Activated CD4-positive, alpha-beta memory T cell treated with anti-CD3 and anti-CD28 coated beads, Interleukin-2, amount 10 ng/mL, durations not matched to agents 7 days and 5 days (primary cell): ENCODE data around the gene XCL1. TPM values are rescaled to one million over a fixed set of nuclear protein-coding genes. Genes with fewer than 3 reads are reported as not detected.
"Not testable (repeated sequence)": the region's sequence is repeated elsewhere in the genome, so short reads cannot be mapped to it uniquely, and the experiment has no call there.

Experiments used
- CTCF ChIA-PET: fragments of 350-600 bp; sonication (Branson Sonifier 250); formaldehyde crosslinking; loops from one replicate; lab custom pipeline; 2021; ENCODE audit warnings: antibody characterized with exemption, inconsistent platforms; lab: Charles Lee
- POLR2A ChIA-PET: fragments of 350-600 bp; sonication (Branson Sonifier 250); formaldehyde crosslinking; loops from one replicate; lab custom pipeline; 2021; ENCODE audit warnings: antibody characterized with exemption; lab: Charles Lee
- DNase-seq: peaks from one replicate; pipeline ENCODE4 v3.0.0-alpha.2; 2020
- H3K27ac Mint-ChIP-seq: one replicate; pipeline ENCODE4 v1.8.0; 2021; ENCODE audit warnings: mild to moderate bottlenecking, mixed read lengths
- H3K27me3 Mint-ChIP-seq: one replicate; pipeline ENCODE4 v1.8.0; 2021; ENCODE audit warnings: mixed read lengths
- H3K36me3 Mint-ChIP-seq: one replicate; pipeline ENCODE4 v1.8.0; 2021; ENCODE audit warnings: low read depth, mixed read lengths
- H3K4me1 Mint-ChIP-seq: one replicate; pipeline ENCODE4 v1.8.0; 2021; ENCODE audit warnings: mixed read lengths
- H3K4me3 Mint-ChIP-seq: one replicate; pipeline ENCODE4 v1.8.0; 2021; ENCODE audit warnings: mild to moderate bottlenecking, mixed read lengths
- H3K9me3 Mint-ChIP-seq: one replicate; pipeline ENCODE4 v1.8.0; 2021; ENCODE audit warnings: mixed read lengths
- total RNA-seq, 2 experiments: library from RNA; stranded (reverse); gene quantifications; one replicate each; pipeline ENCODE4 v1.2.3, GENCODE V29; 2021

Gene XCL1
- total RNA-seq, 2 experiments from 2014 or later, result 0.33 TPM; not detected in 1

DNA sequence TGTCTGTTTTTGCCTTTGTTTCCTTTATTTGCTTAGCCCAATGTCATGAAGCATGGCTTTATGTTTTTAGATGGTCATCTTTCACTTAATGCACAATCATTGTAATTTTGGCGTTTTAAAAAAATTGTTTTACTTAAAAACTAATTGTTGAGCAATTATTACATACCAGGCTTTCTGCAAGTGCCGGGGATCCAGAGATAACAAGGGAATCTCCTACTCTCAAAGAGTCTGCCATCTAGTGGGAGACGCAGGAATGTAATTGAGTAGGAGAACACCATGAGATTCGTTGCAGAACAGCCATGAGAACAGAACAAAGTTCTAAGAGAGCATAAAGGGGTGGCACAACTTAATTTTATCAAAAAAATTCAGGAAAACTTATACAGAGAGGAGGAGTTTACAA lies 2.2 kb upstream of the XCL1 start:
- H3K36me3 Mint-ChIP-seq, POLR2A ChIA-PET, H3K9me3 Mint-ChIP-seq, H3K4me3 Mint-ChIP-seq, CTCF ChIA-PET, H3K27ac Mint-ChIP-seq: not testable (repeated sequence)
- peak; percentile 21 for DNase-seq
- Mint-ChIP-seq H3K4me1 (peaks cover 27% of the 10 kb centered on the region), H3K27me3 (peaks cover 16% of the 10 kb centered on the region)

DNA sequence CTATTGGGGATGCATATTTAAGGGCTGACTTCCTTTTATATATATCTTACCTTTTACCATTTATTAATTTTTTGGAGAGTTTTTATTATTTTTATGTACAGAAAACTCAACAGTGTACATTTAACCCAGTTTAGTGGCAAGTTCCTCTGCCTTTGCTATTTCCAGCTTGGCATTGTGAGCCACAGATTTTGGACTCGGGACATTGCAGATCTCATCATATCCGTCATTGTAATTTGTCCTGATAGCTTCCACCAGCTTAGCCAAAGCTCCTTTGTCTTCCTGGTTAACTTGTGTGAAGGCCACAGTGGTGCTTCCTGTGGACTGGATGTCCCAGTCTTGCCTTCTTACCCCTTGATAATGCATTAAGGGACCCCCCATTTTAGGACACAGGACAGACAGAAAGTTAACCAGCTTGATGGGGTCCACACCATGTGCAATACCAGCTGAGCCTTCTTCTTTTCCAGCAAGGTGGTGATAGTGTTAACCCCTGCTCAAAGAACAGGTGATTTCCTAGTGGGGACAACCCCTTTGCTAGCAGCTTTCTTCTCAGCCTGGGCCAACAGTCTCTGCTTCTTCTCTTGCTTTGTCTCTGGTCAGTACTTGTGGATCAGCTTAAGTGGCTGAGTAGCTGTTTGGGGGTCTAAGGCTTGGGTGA lies 2.3 kb downstream of the XCL1 start:
- peaks cover 14% of the 10 kb centered on the region for H3K4me1 Mint-ChIP-seq
- H3K27me3 Mint-ChIP-seq, H3K27ac Mint-ChIP-seq, H3K4me3 Mint-ChIP-seq, DNase-seq, POLR2A ChIA-PET, H3K36me3 Mint-ChIP-seq, H3K9me3 Mint-ChIP-seq: not testable (repeated sequence)
- CTCF ChIA-PET, result interaction anchor here (0.7 to 2.1 kb wide), 3 partner anchors 25 to 236 kb away, joined by 4 to 12 read pairs (median 8); no protein-coding TSS in a partner anchor

- H3K4me3 Mint-ChIP-seq, H3K36me3 Mint-ChIP-seq, DNase-seq, H3K27ac Mint-ChIP-seq, H3K27me3 Mint-ChIP-seq, H3K9me3 Mint-ChIP-seq, POLR2A ChIA-PET, H3K4me1 Mint-ChIP-seq, CTCF ChIA-PET: not testable (repeated sequence)
These were observed 3.9 kb downstream of the XCL1 start for GRCh38 chr1:168580290-168580689.

- H3K4me1 Mint-ChIP-seq, DNase-seq, H3K27ac Mint-ChIP-seq, H3K9me3 Mint-ChIP-seq, CTCF ChIA-PET, POLR2A ChIA-PET, H3K27me3 Mint-ChIP-seq, H3K36me3 Mint-ChIP-seq, H3K4me3 Mint-ChIP-seq: not testable (repeated sequence)
These were observed 4.6 kb downstream of the XCL1 start for GRCh38 chr1:168580991-168581390.

- Mint-ChIP-seq H3K4me3 (no peak overlapping the region), H3K27me3 (no peaks in the 10 kb centered on the region), H3K27ac (no peak overlapping the region), H3K36me3 (no peaks in the 10 kb centered on the region), H3K4me1 (no peaks in the 10 kb centered on the region), H3K9me3 (no peaks in the 10 kb centered on the region)
- ChIA-PET CTCF (no interaction called here), POLR2A (no interaction called here)
- DNase-seq, result no peak
These were observed 5.6 kb downstream of the XCL1 start for GRCh38 chr1:168581817-168582572.

GRCh38 chr1:168582688-168583336 lies 6.4 kb downstream of the XCL1 start:
- ChIA-PET CTCF (interaction anchor here (1.1 kb wide), 1 partner anchor 240 kb away, joined by 3 read pairs; no protein-coding TSS in a partner anchor), POLR2A (no interaction called here)
- DNase-seq, result no peak
- Mint-ChIP-seq H3K4me1 (no peaks in the 10 kb centered on the region), H3K36me3 (no peaks in the 10 kb centered on the region), H3K9me3 (peaks cover 4% of the 10 kb centered on the region), H3K27me3 (no peaks in the 10 kb centered on the region), H3K27ac (no peak overlapping the region), H3K4me3 (no peak overlapping the region)

DNA sequence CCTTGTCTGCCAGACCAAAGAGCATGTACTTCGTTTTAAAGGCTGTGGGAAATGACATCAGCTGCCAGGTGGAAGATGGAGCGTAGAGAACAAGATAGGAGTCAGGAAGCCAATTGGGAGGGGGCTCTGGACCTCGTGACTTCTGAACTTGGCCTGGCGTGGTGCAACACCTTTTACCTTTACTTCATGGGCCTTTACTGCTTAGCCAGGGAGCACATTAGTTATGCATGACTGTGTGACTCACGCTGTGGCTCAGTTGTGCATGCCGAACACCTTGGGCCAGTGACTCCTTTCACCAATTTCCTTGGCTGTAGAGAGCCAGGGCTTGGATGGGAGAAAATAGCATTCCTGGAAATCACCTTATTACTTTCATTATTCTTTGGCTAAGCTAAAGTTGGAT lies 7.2 kb downstream of the XCL1 start:
- H3K27me3 Mint-ChIP-seq, result no peaks in the 10 kb centered on the region
- ChIA-PET POLR2A (no interaction called here), CTCF (interaction anchor here (1.1 kb wide), 1 partner anchor 241 kb away, joined by 3 read pairs; no protein-coding TSS in a partner anchor)
- H3K27ac Mint-ChIP-seq, result no peak overlapping the region
- H3K9me3 Mint-ChIP-seq, result peaks cover 4% of the 10 kb centered on the region
- no peaks in the 10 kb centered on the region for H3K36me3 Mint-ChIP-seq
- H3K4me1 Mint-ChIP-seq, result no peaks in the 10 kb centered on the region
- no peak for DNase-seq
- H3K4me3 Mint-ChIP-seq, result no peak overlapping the region

DNA sequence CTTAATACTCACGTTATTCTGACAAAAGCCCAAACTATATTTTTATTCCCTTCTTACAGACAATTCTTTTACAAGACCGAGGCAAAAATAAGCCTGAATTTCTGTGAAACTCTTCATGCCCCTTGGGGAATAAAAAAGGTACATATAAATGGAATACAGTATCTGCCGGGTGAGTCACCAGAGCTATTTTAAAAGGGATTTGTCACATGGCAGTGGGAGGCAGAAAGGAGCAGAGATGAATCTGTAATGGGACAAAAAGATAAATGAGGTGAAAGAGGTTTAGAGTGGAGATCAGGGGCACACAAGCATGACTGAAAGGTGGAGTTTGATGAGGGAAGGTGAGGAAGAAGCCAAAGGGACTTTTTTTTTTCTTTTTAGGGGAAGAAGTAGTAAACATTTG lies 8.8 kb downstream of the XCL1 start:
- Mint-ChIP-seq H3K36me3 (no peaks in the 10 kb centered on the region), H3K27me3 (peaks cover 2% of the 10 kb centered on the region), H3K4me3 (no peak overlapping the region), H3K9me3 (peaks cover 4% of the 10 kb centered on the region), H3K27ac (no peak overlapping the region), H3K4me1 (no peaks in the 10 kb centered on the region)
- POLR2A ChIA-PET, result no interaction called here
- CTCF ChIA-PET, result no interaction called here
- DNase-seq, result no peak

DNA sequence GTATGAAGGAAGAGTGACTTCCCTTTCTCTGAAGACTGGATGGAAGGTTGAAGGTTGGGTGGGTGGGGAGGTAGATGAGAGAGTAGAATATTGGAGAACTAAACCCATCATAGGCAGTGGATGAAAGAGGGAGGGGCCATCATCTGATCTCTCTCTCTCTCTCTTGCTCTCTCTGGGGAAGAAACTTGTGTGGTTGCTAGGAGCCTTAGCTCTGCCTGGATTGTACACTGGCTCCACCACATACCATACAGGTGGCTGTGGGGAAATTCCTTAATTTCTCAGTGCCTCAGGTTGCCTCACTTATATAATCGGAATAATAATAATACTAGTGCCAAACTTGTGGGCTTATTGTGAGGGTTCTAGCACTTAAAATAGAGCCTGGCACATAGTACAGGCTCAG lies 9.5 kb downstream of the XCL1 start:
- Mint-ChIP-seq H3K27ac (no peak overlapping the region), H3K36me3 (no peaks in the 10 kb centered on the region), H3K4me3 (no peak overlapping the region), H3K27me3 (peaks cover 2% of the 10 kb centered on the region), H3K9me3 (peaks cover 4% of the 10 kb centered on the region), H3K4me1 (no peaks in the 10 kb centered on the region)
- no peak for DNase-seq
- POLR2A ChIA-PET, result no interaction called here
- CTCF ChIA-PET, result interaction anchor here (0.9 kb wide), 1 partner anchor 17 kb away, joined by 3 read pairs; no protein-coding TSS in a partner anchor

- H3K4me3 Mint-ChIP-seq, result no peak overlapping the region
- DNase-seq, result no peak
- H3K27me3 Mint-ChIP-seq, result peaks cover 2% of the 10 kb centered on the region
- H3K4me1 Mint-ChIP-seq, result no peaks in the 10 kb centered on the region
- CTCF ChIA-PET, result no interaction called here
- POLR2A ChIA-PET, result no interaction called here
- no peak overlapping the region for H3K27ac Mint-ChIP-seq
- no peaks in the 10 kb centered on the region for H3K36me3 Mint-ChIP-seq
- peaks cover 4% of the 10 kb centered on the region for H3K9me3 Mint-ChIP-seq
These were observed 12.8 kb downstream of the XCL1 start for GRCh38 chr1:168589167-168589566.

GRCh38 chr1:168591066-168591465 lies 14.7 kb downstream of the XCL1 start:
- Mint-ChIP-seq H3K4me1 (no peaks in the 10 kb centered on the region), H3K36me3 (no peaks in the 10 kb centered on the region), H3K4me3 (no peak overlapping the region), H3K27ac (no peak overlapping the region), H3K27me3 (peaks cover 2% of the 10 kb centered on the region), H3K9me3 (peaks cover 4% of the 10 kb centered on the region)
- POLR2A ChIA-PET, result no interaction called here
- CTCF ChIA-PET, result no interaction called here
- no peak for DNase-seq

DNA sequence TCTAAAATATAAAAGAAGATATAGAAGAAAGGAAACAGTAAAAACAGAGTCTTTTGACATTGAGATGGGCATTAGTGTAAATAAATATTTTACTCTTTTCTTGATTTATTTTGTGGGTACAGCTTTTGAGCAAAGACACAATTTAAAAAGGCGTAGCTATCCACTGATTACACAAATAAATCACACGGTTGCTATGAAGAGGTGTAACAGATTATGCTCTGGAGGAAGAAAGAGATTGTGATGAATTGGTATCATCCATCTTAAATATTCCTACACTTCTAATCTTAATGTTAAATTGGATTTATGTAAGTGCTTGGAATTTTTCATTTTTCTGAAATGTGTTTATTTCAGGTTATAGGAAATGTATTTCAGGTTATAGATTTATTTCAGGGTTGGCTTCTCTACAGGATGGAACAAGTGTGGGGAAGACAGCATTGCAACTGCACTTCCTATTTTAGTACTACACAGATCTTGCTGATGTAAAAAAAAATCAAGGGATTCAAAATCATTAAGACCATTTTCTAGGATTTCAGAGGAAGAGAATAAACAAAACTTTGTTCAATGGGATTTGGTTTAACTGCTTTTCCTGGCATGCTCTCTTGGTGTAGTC lies 15.3 kb downstream of the XCL1 start:
- DNase-seq, result no peak
- peaks cover 2% of the 10 kb centered on the region for H3K36me3 Mint-ChIP-seq
- H3K4me3 Mint-ChIP-seq, result no peak overlapping the region
- peaks cover 4% of the 10 kb centered on the region for H3K9me3 Mint-ChIP-seq
- ChIA-PET CTCF (no interaction called here), POLR2A (no interaction called here)
- H3K27ac Mint-ChIP-seq, result no peak overlapping the region
- no peaks in the 10 kb centered on the region for H3K4me1 Mint-ChIP-seq
- peaks cover 2% of the 10 kb centered on the region for H3K27me3 Mint-ChIP-seq

- CTCF ChIA-PET, DNase-seq, H3K9me3 Mint-ChIP-seq, H3K36me3 Mint-ChIP-seq, H3K4me3 Mint-ChIP-seq, POLR2A ChIA-PET, H3K27me3 Mint-ChIP-seq, H3K27ac Mint-ChIP-seq, H3K4me1 Mint-ChIP-seq: not testable (repeated sequence)
These were observed 19.0 kb downstream of the XCL1 start for GRCh38 chr1:168595403-168595802.
